Upper lobe of left lung (tissue), 4 donors: Measurements from ENCODE around the gene ZBED4.

Source experiments
- POLR2A ChIP-seq, 4 donors: fragments of 450-650 bp; IDR thresholded peaks; one replicate each; pipeline ENCODE4 v1.5.1; 2016 to 2017; ENCODE audit warnings: antibody characterized with exemption in 4 of 4, mild to moderate bottlenecking in 2 of 4
- POLR2AphosphoS5 ChIP-seq, 2 donors: sonication (generic); formaldehyde crosslinking; IDR thresholded peaks; one replicate each; pipeline ENCODE4 v1.5.1; 2017; ENCODE audit warnings: antibody characterized with exemption in 2 of 2
- TF ChIP-seq, protein P1 (sequence below), 6 experiments: fragments of 450-650 bp in 4 of 6; fragments of 200-600 bp in 2 of 6; sonication (generic) in 2 of 6; IDR thresholded peaks; one replicate each; pipeline ENCODE4 v1.5.1; 2016 to 2019; ENCODE audit warnings: antibody characterized with exemption in 6 of 6

GRCh38 chr22:49829044-49829853 lies 24.4 kb upstream of the ZBED4 start:
- TF ChIP-seq POLR2A (IDR thresholded peaks at IDR 0.05) (no peak), POLR2AphosphoS5 (IDR thresholded peaks at IDR 0.05) (no peak)
- TF ChIP-seq, protein P1, sequence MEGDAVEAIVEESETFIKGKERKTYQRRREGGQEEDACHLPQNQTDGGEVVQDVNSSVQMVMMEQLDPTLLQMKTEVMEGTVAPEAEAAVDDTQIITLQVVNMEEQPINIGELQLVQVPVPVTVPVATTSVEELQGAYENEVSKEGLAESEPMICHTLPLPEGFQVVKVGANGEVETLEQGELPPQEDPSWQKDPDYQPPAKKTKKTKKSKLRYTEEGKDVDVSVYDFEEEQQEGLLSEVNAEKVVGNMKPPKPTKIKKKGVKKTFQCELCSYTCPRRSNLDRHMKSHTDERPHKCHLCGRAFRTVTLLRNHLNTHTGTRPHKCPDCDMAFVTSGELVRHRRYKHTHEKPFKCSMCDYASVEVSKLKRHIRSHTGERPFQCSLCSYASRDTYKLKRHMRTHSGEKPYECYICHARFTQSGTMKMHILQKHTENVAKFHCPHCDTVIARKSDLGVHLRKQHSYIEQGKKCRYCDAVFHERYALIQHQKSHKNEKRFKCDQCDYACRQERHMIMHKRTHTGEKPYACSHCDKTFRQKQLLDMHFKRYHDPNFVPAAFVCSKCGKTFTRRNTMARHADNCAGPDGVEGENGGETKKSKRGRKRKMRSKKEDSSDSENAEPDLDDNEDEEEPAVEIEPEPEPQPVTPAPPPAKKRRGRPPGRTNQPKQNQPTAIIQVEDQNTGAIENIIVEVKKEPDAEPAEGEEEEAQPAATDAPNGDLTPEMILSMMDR (IDR thresholded peaks at IDR 0.05), result no peak
